Suprapubic skin (tissue), 4 donors: ENCODE measurements around the gene HIVEP2. TPM values are rescaled to one million over a fixed set of nuclear protein-coding genes. Genes with fewer than 3 reads are reported as not detected.

Source experiments
- DNase-seq, 2 donors: peaks; one replicate each; pipeline ENCODE4 v3.0.0-alpha.2; 2019; ENCODE audit warnings: low spot score in 2 of 2
- H3K27ac ChIP-seq: fragments of 200-600 bp; sonication (generic); one replicate; pipeline ENCODE4 v1.5.1; 2019
- H3K27me3 ChIP-seq: fragments of 200-600 bp; sonication (generic); one replicate; pipeline ENCODE4 v1.5.1; 2019
- H3K36me3 ChIP-seq: fragments of 200-600 bp; sonication (generic); one replicate; pipeline ENCODE4 v1.5.1; 2019
- H3K4me1 ChIP-seq: fragments of 200-600 bp; sonication (generic); one replicate; pipeline ENCODE4 v1.5.1; 2019
- H3K4me3 ChIP-seq: fragments of 200-600 bp; sonication (generic); one replicate; pipeline ENCODE4 v1.5.1; 2019; ENCODE audit warnings: mild to moderate bottlenecking
- H3K9me3 ChIP-seq: fragments of 200-600 bp; sonication (generic); one replicate; pipeline ENCODE4 v1.5.1; 2019
- CTCF ChIP-seq, 2 donors: fragments of 200-600 bp in 1 of 2; fragments of 450-650 bp in 1 of 2; sonication (generic) in 1 of 2; IDR thresholded peaks; one replicate each; pipeline ENCODE4 v1.5.1; 2016 to 2019; ENCODE audit warnings: antibody characterized with exemption in 2 of 2, mild to moderate bottlenecking in 1 of 2, moderate library complexity in 1 of 2
- EP300 ChIP-seq: sonication (generic); formaldehyde crosslinking; IDR thresholded peaks from one replicate; pipeline ENCODE4 v1.6.1; 2017; ENCODE audit warnings: antibody characterized with exemption
- POLR2A ChIP-seq, 2 donors: fragments of 450-650 bp; IDR thresholded peaks; one replicate each; pipeline ENCODE4 v1.6.1; 2017; ENCODE audit warnings: antibody characterized with exemption in 2 of 2, mild to moderate bottlenecking in 2 of 2, moderate library complexity in 2 of 2
- POLR2AphosphoS5 ChIP-seq, 3 donors: sonication (generic); formaldehyde crosslinking; IDR thresholded peaks; one replicate each; pipeline ENCODE4 v1.6.1; 2017; ENCODE audit warnings: antibody characterized with exemption in 3 of 3
- WGBS: methylation state at CpG from one replicate; pipeline ENCODE4 v1.1.5; 2018; 5-methylcytosine and 5-hydroxymethylcytosine counted together
- total RNA-seq, 4 donors: library from RNA; depleted of rRNA; stranded (reverse); fragments of >200 nt; gene quantifications; one replicate each; pipeline ENCODE4 v1.1.0, GENCODE V29; 2016

Gene HIVEP2
- total RNA-seq, 4 donors from 2014 or later: 23.6 to 31.3 (median 25.6) TPM

- Histone ChIP-seq H3K27me3 (no peaks in the 10 kb centered on the region), H3K9me3 (no peaks in the 10 kb centered on the region), H3K4me1 (no peaks in the 10 kb centered on the region), H3K27ac (no peak overlapping the region), H3K4me3 (no peak overlapping the region), H3K36me3 (no peaks in the 10 kb centered on the region)
- TF ChIP-seq POLR2AphosphoS5 (IDR thresholded peaks at IDR 0.05): no peak
- TF ChIP-seq EP300: no peak
- DNase-seq: no peak
Measured at GRCh38 chr6:142960098-142960497, 15.1 kb upstream of the HIVEP2 start.

- no peak overlapping the region for H3K27ac ChIP-seq
- TF ChIP-seq EP300: no peak
- TF ChIP-seq POLR2AphosphoS5 (IDR thresholded peaks at IDR 0.05): no peak
- no peaks in the 10 kb centered on the region for H3K36me3 ChIP-seq
- no peaks in the 10 kb centered on the region for H3K4me1 ChIP-seq
- H3K27me3 ChIP-seq: no peaks in the 10 kb centered on the region
- DNase-seq: no peak
- no peak overlapping the region for H3K4me3 ChIP-seq
- 65% methylated on average over 4 of the region's 4 CpGs for WGBS
- no peaks in the 10 kb centered on the region for H3K9me3 ChIP-seq
Measured at GRCh38 chr6:142958343-142958742, 13.4 kb upstream of the HIVEP2 start.

- no peak overlapping the region for H3K27ac ChIP-seq
- H3K36me3 ChIP-seq: no peaks in the 10 kb centered on the region
- no peak for DNase-seq
- no peaks in the 10 kb centered on the region for H3K27me3 ChIP-seq
- H3K9me3 ChIP-seq: no peaks in the 10 kb centered on the region
- no peak for TF ChIP-seq POLR2A (IDR thresholded peaks at IDR 0.05)
- TF ChIP-seq EP300: no peak
- no peak for TF ChIP-seq POLR2AphosphoS5 (IDR thresholded peaks at IDR 0.05)
- no peak for TF ChIP-seq CTCF (IDR thresholded peaks at IDR 0.05)
- no peaks in the 10 kb centered on the region for H3K4me1 ChIP-seq
- no peak overlapping the region for H3K4me3 ChIP-seq
- 97% methylated on average over 1 of the region's 1 CpG for WGBS
Measured at GRCh38 chr6:142956726-142957125, 11.8 kb upstream of the HIVEP2 start.

- WGBS: 91% methylated on average over 2 of the region's 2 CpGs
- TF ChIP-seq CTCF (IDR thresholded peaks at IDR 0.05): no peak
- no peak for TF ChIP-seq POLR2AphosphoS5 (IDR thresholded peaks at IDR 0.05)
- Histone ChIP-seq H3K9me3 (no peaks in the 10 kb centered on the region), H3K27me3 (no peaks in the 10 kb centered on the region), H3K4me3 (no peak overlapping the region), H3K27ac (no peak overlapping the region), H3K36me3 (no peaks in the 10 kb centered on the region), H3K4me1 (no peaks in the 10 kb centered on the region)
- DNase-seq: no peak
Measured at GRCh38 chr6:142954844-142955243, 9.9 kb upstream of the HIVEP2 start.

GRCh38 chr6:142953373-142954273 lies 8.6 kb upstream of the HIVEP2 start:
- Histone ChIP-seq H3K4me3 (no peak overlapping the region), H3K27me3 (no peaks in the 10 kb centered on the region), H3K36me3 (no peaks in the 10 kb centered on the region), H3K9me3 (no peaks in the 10 kb centered on the region), H3K4me1 (no peaks in the 10 kb centered on the region), H3K27ac (no peak overlapping the region)
- WGBS: 93% methylated on average over 5 of the region's 5 CpGs
- TF ChIP-seq CTCF (IDR thresholded peaks at IDR 0.05) (no peak), EP300 (no peak), POLR2AphosphoS5 (IDR thresholded peaks at IDR 0.05) (no peak), POLR2A (IDR thresholded peaks at IDR 0.05) (no peak)
- no peak for DNase-seq

- Histone ChIP-seq H3K27ac (no peak overlapping the region), H3K36me3 (no peaks in the 10 kb centered on the region), H3K27me3 (no peaks in the 10 kb centered on the region), H3K9me3 (no peaks in the 10 kb centered on the region), H3K4me3 (no peak overlapping the region), H3K4me1 (no peaks in the 10 kb centered on the region)
- TF ChIP-seq POLR2A (IDR thresholded peaks at IDR 0.05) (no peak), EP300 (no peak), POLR2AphosphoS5 (IDR thresholded peaks at IDR 0.05) (no peak), CTCF (IDR thresholded peaks at IDR 0.05) (no peak)
- no peak for DNase-seq
- WGBS: 81% methylated on average over 3 of the region's 3 CpGs
Measured at GRCh38 chr6:142952614-142953013, 7.6 kb upstream of the HIVEP2 start.
